Measurements from ENCODE around the gene CSH1.
A peak's percentile ranks its signal among the peaks of the same experiment; 100 is the strongest.
"Not testable (repeated sequence)": the region's sequence is repeated elsewhere in the genome, so short reads cannot be mapped to it uniquely, and the experiment has no call there.

The CSH1 gene

GRCh38 chr17:63919311-63919723 lies 22.9 kb upstream of the CSH1 start:
- no peak overlapping the region for H3K18ac ChIP-seq (ENCODE audit: low read depth in 1 of 2, low read length in 2 of 2)
- WGBS, result 46% methylated on average over 8 of the region's 8 CpGs
- peaks cover 32 to 43% of the 10 kb centered on the region in 2 experiments for H3K27me3 ChIP-seq (ENCODE audit: control insufficient read depth in 1 of 2, insufficient read depth in 1 of 2, low read length in 2 of 2)
- no peaks in the 10 kb centered on the region for H3K9me3 ChIP-seq (ENCODE audit: control insufficient read depth, low read length)
- no peak overlapping the region for H2BK12ac ChIP-seq (ENCODE audit: low read length in 2 of 2)
- H2AK5ac ChIP-seq (ENCODE audit: low read length, severe bottlenecking), result no peak overlapping the region
- no peak overlapping the region for H4K8ac ChIP-seq (ENCODE audit: low read length)
- DNase-seq, result peak; percentile 65
- H3K36me3 ChIP-seq (ENCODE audit: control insufficient read depth in 1 of 2, insufficient read depth in 2 of 2, low read depth in 1 of 2, low read length in 2 of 2), result no peaks in the 10 kb centered on the region
- H3K14ac ChIP-seq (ENCODE audit: low read length in 2 of 2), result no peak overlapping the region
- no peak overlapping the region for H4K91ac ChIP-seq (ENCODE audit: low read length)
- H2BK5ac ChIP-seq (ENCODE audit: low read depth, low read length, poor library complexity, severe bottlenecking), result no peak overlapping the region
- no peak overlapping the region for H3K4me2 ChIP-seq (ENCODE audit: low read length, poor library complexity, severe bottlenecking)
- no peak overlapping the region for H3K27ac ChIP-seq (ENCODE audit: low read length, poor library complexity, severe bottlenecking)
- no peak overlapping the region for H2AFZ ChIP-seq (ENCODE audit: low read depth, low read length)
- no peak overlapping the region for H3K4ac ChIP-seq (ENCODE audit: low read depth in 1 of 2, low read length in 2 of 2)
- no peak overlapping the region for H2BK15ac ChIP-seq (ENCODE audit: low read depth, poor library complexity, severe bottlenecking)
- no peak overlapping the region for H2BK120ac ChIP-seq (ENCODE audit: low read depth, low read length)
- no peaks in the 10 kb centered on the region for H3K4me1 ChIP-seq (ENCODE audit: control insufficient read depth, insufficient read depth, low read depth, low read length)
- H3K79me1 ChIP-seq (replicated peaks; ENCODE audit: low read length, poor library complexity, severe bottlenecking), result no peaks in the 10 kb centered on the region
- no peak overlapping the region for H3K23ac ChIP-seq (ENCODE audit: low read length in 2 of 2)
- H3K4me3 ChIP-seq (ENCODE audit: insufficient read depth in 1 of 2, low read depth in 1 of 2, low read length in 2 of 2), result no peak overlapping the region
- H3K9ac ChIP-seq (ENCODE audit: low read length), result no peak overlapping the region

GRCh38 chr17:63918789-63919305 lies 22.5 kb upstream of the CSH1 start, which contains the start of gene GH1:
Gene GH1 (minus strand): TSS chr17:63918839. CDS start chr17:63918776, 63 bp downstream.
- not testable (repeated sequence) for H3K36me3 ChIP-seq (ENCODE audit: control insufficient read depth in 1 of 2, insufficient read depth in 2 of 2, low read depth in 1 of 2, low read length in 2 of 2); H2BK5ac ChIP-seq (ENCODE audit: low read depth, low read length, poor library complexity, severe bottlenecking); H3K79me1 ChIP-seq (replicated peaks; ENCODE audit: low read length, poor library complexity, severe bottlenecking); H3K4me2 ChIP-seq (ENCODE audit: low read length, poor library complexity, severe bottlenecking); H2BK15ac ChIP-seq (ENCODE audit: low read depth, poor library complexity, severe bottlenecking); H3K23ac ChIP-seq (ENCODE audit: low read length in 2 of 2); H3K9ac ChIP-seq (ENCODE audit: low read length); H2BK12ac ChIP-seq (ENCODE audit: low read length in 2 of 2); H4K91ac ChIP-seq (ENCODE audit: low read length); H2BK120ac ChIP-seq (ENCODE audit: low read depth, low read length); H3K18ac ChIP-seq (ENCODE audit: low read depth in 1 of 2, low read length in 2 of 2); H2AFZ ChIP-seq (ENCODE audit: low read depth, low read length); H3K27ac ChIP-seq (ENCODE audit: low read length, poor library complexity, severe bottlenecking); DNase-seq; H2AK5ac ChIP-seq (ENCODE audit: low read length, severe bottlenecking); H3K4me1 ChIP-seq (ENCODE audit: control insufficient read depth, insufficient read depth, low read depth, low read length); H3K9me3 ChIP-seq (ENCODE audit: control insufficient read depth, low read length); H3K14ac ChIP-seq (ENCODE audit: low read length in 2 of 2); H4K8ac ChIP-seq (ENCODE audit: low read length); H3K4ac ChIP-seq (ENCODE audit: low read depth in 1 of 2, low read length in 2 of 2); H3K4me3 ChIP-seq (ENCODE audit: insufficient read depth in 1 of 2, low read depth in 1 of 2, low read length in 2 of 2)
- 37% methylated on average over 8 of the region's 10 CpGs for whole genome bisulfite sequencing
- H3K27me3 ChIP-seq (ENCODE audit: control insufficient read depth in 1 of 2, insufficient read depth in 1 of 2, low read length in 2 of 2), result peaks cover 32 to 45% of the 10 kb centered on the region in 2 experiments

GRCh38 chr17:63918305-63918704 lies 21.9 kb upstream of the CSH1 start:
- H3K14ac ChIP-seq (ENCODE audit: low read length in 2 of 2), result no peak overlapping the region
- no peak overlapping the region for H2BK12ac ChIP-seq (ENCODE audit: low read length in 2 of 2)
- H3K4me3 ChIP-seq (ENCODE audit: insufficient read depth in 1 of 2, low read depth in 1 of 2, low read length in 2 of 2), result no peak overlapping the region
- no peaks in the 10 kb centered on the region for H3K4me1 ChIP-seq (ENCODE audit: control insufficient read depth, insufficient read depth, low read depth, low read length)
- H2BK15ac ChIP-seq (ENCODE audit: low read depth, poor library complexity, severe bottlenecking), result no peak overlapping the region
- no peaks in the 10 kb centered on the region for H3K9me3 ChIP-seq (ENCODE audit: control insufficient read depth, low read length)
- H3K4me2 ChIP-seq (ENCODE audit: low read length, poor library complexity, severe bottlenecking), result no peak overlapping the region
- H2AFZ ChIP-seq (ENCODE audit: low read depth, low read length), result no peak overlapping the region
- H3K36me3 ChIP-seq (ENCODE audit: control insufficient read depth in 1 of 2, insufficient read depth in 2 of 2, low read depth in 1 of 2, low read length in 2 of 2), result no peaks in the 10 kb centered on the region
- no peak overlapping the region for H2AK5ac ChIP-seq (ENCODE audit: low read length, severe bottlenecking)
- H3K4ac ChIP-seq (ENCODE audit: low read depth in 1 of 2, low read length in 2 of 2), result no peak overlapping the region
- H3K18ac ChIP-seq (ENCODE audit: low read depth in 1 of 2, low read length in 2 of 2), result no peak overlapping the region
- 19% methylated on average over 9 of the region's 10 CpGs for WGBS
- H4K91ac ChIP-seq (ENCODE audit: low read length), result no peak overlapping the region
- H3K27me3 ChIP-seq (ENCODE audit: control insufficient read depth in 1 of 2, insufficient read depth in 1 of 2, low read length in 2 of 2), result peaks cover 35 to 48% of the 10 kb centered on the region in 2 experiments
- H3K79me1 ChIP-seq (replicated peaks; ENCODE audit: low read length, poor library complexity, severe bottlenecking), result no peaks in the 10 kb centered on the region
- no peak overlapping the region for H3K23ac ChIP-seq (ENCODE audit: low read length in 2 of 2)
- no peak overlapping the region for H3K27ac ChIP-seq (ENCODE audit: low read length, poor library complexity, severe bottlenecking)
- DNase-seq, result no peak
- H3K9ac ChIP-seq (ENCODE audit: low read length), result no peak overlapping the region
- H2BK5ac ChIP-seq (ENCODE audit: low read depth, low read length, poor library complexity, severe bottlenecking), result no peak overlapping the region
- H4K8ac ChIP-seq (ENCODE audit: low read length), result no peak overlapping the region
- no peak overlapping the region for H2BK120ac ChIP-seq (ENCODE audit: low read depth, low read length)

- H3K9ac ChIP-seq (ENCODE audit: low read length), result no peak overlapping the region
- no peak overlapping the region for H2BK120ac ChIP-seq (ENCODE audit: low read depth, low read length)
- no peak overlapping the region for H2AK5ac ChIP-seq (ENCODE audit: low read length, severe bottlenecking)
- H4K91ac ChIP-seq (ENCODE audit: low read length), result no peak overlapping the region
- 63% methylated on average over 13 of the region's 13 CpGs for WGBS
- no peak overlapping the region for H3K27ac ChIP-seq (ENCODE audit: low read length, poor library complexity, severe bottlenecking)
- H3K4me1 ChIP-seq (ENCODE audit: control insufficient read depth, insufficient read depth, low read depth, low read length), result no peaks in the 10 kb centered on the region
- H3K18ac ChIP-seq (ENCODE audit: low read depth in 1 of 2, low read length in 2 of 2), result no peak overlapping the region
- no peak overlapping the region for H3K4ac ChIP-seq (ENCODE audit: low read depth in 1 of 2, low read length in 2 of 2)
- H3K36me3 ChIP-seq (ENCODE audit: control insufficient read depth in 1 of 2, insufficient read depth in 2 of 2, low read depth in 1 of 2, low read length in 2 of 2), result no peaks in the 10 kb centered on the region
- no peak overlapping the region for H2AFZ ChIP-seq (ENCODE audit: low read depth, low read length)
- no peak overlapping the region for H3K4me3 ChIP-seq (ENCODE audit: insufficient read depth in 1 of 2, low read depth in 1 of 2, low read length in 2 of 2)
- H3K27me3 ChIP-seq (ENCODE audit: control insufficient read depth in 1 of 2, insufficient read depth in 1 of 2, low read length in 2 of 2), result peaks cover 38 to 51% of the 10 kb centered on the region in 2 experiments
- no peaks in the 10 kb centered on the region for H3K9me3 ChIP-seq (ENCODE audit: control insufficient read depth, low read length)
- H2BK15ac ChIP-seq (ENCODE audit: low read depth, poor library complexity, severe bottlenecking), result no peak overlapping the region
- no peak overlapping the region for H4K8ac ChIP-seq (ENCODE audit: low read length)
- H3K4me2 ChIP-seq (ENCODE audit: low read length, poor library complexity, severe bottlenecking), result no peak overlapping the region
- no peak overlapping the region for H2BK5ac ChIP-seq (ENCODE audit: low read depth, low read length, poor library complexity, severe bottlenecking)
- no peak overlapping the region for H3K14ac ChIP-seq (ENCODE audit: low read length in 2 of 2)
- no peak overlapping the region for H2BK12ac ChIP-seq (ENCODE audit: low read length in 2 of 2)
- no peak for DNase-seq
- no peaks in the 10 kb centered on the region for H3K79me1 ChIP-seq (replicated peaks; ENCODE audit: low read length, poor library complexity, severe bottlenecking)
- H3K23ac ChIP-seq (ENCODE audit: low read length in 2 of 2), result no peak overlapping the region
These were observed 21.3 kb upstream of the CSH1 start for GRCh38 chr17:63917646-63918045.
